Measurements from ENCODE around the gene ILF2. TPM values are rescaled to one million over a fixed set of nuclear protein-coding genes. Genes with fewer than 3 reads are reported as not detected.

Gene ILF2
- total and polyA plus RNA-seq, 2 of the 13 experiments (the other 11 are each of a cell fraction or from before 2014, with no cell fraction given): 292 to 366 TPM

DNA sequence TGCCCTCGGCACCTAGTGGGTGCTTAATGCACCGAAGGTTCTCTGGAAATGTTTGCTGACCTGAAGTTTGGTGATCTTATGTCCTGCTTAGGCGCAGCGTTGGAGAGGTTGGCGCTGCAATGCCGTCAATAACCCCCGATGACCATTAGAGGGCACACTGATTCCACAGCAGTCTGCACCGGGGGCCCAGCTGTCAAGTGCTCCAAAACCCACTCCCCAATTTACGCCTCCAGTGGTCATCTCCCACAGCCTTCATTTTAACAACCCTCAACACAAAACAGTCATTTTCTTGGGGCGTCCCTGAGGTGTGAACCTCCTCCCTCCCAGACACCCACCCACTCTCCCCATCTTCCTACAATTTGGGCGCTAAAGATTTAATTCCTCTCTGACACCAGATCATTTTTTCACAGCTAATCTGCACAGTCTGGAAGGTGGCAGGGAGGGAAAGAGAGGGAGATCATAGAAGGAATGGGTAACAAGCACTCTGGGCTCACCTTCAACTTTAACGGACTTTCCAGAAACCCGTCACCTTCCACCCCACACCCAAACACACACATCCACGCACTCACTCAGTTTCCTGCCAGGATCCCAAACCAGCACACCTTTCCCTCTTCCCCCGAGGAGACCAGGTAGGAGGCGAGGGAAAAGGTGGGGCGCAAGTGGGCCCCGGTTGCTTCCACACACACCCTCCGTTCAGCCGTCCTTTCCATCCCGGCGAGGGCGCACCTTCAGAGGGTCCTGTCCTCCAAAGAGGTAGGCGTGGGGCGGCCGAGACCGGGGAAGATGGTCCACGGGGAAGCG is 7.1 kb upstream of the ILF2 start:
- ChIA-PET POLR2A (no interaction called here), CTCF (ENCODE audit: low intra/inter-chr PET ratio, low total read pairs) (interaction anchor here (1.7 to 2.6 kb wide), 2 partner anchors 71 to 94 kb away, joined by 11 to 38 read pairs; no protein-coding TSS in a partner anchor)
- peak; percentile 82 for FAIRE-seq
- no peaks in the 10 kb centered on the region for H3K79me2 ChIP-seq (ENCODE audit: insufficient read depth, low read length)
- BruUV-seq (replicated peaks): no TSS peak
- H3K36me3 ChIP-seq (replicated peaks in 1 of 2; ENCODE audit: control insufficient read depth in 1 of 2, insufficient read depth in 2 of 2, low read length in 2 of 2): no peaks in the 10 kb centered on the region
- peak; percentile 58 for ATAC-seq
- 15% methylated on average over 19 of the region's 29 CpGs for WGBS (ENCODE audit: low lambda C conversion rate)
- in situ Hi-C loops (cut with HindIII; ENCODE audit: extremely low pct_ligation_motif_present, low pct_unique_long_range_greater_than_20kb) (loop anchor here (5.0 kb wide), 2 partner anchors 69 to 94 kb away; no protein-coding TSS in a partner anchor), intact Hi-C loops (cut with micrococcal nuclease; ENCODE audit: unreplicated experiment) (loop anchor here (1.0 to 5.0 kb wide), 4 partner anchors 71 to 309 kb away; partner anchors contain the start of gene RAB13)
- H3K4me2 ChIP-seq (ENCODE audit: low read depth, low read length): peak overlapping the region; percentile 78
- DNase-seq (ENCODE audit: low spot score): no peak
- peak overlapping the region in 2 of 3 experiments; percentile 57 to 72; a peak in 4 of 6 replicates for H3K4me3 ChIP-seq (replicated peaks in 1 of 3; ENCODE audit: insufficient read depth in 1 of 3, low read depth in 2 of 3, low read length in 3 of 3)
- H4K20me1 ChIP-seq (ENCODE audit: insufficient read depth, low read length): no peaks in the 10 kb centered on the region
- H3K9me3 ChIP-seq (ENCODE audit: low read length): no peaks in the 10 kb centered on the region
- H2AFZ ChIP-seq (ENCODE audit: low read length): no peak overlapping the region
- peaks cover 25% of the 10 kb centered on the region for H3K4me1 ChIP-seq (ENCODE audit: insufficient read depth, low read length)
- H3K27ac ChIP-seq (ENCODE audit: extremely low read length, insufficient read depth, low read length): no peak overlapping the region
- H3K9ac ChIP-seq (ENCODE audit: insufficient read depth, low read depth, low read length): no peak overlapping the region
- peaks cover 20 to 51% of the 10 kb centered on the region in 2 experiments for H3K27me3 ChIP-seq (ENCODE audit: control insufficient read depth in 1 of 2, insufficient read depth in 2 of 2, low read length in 2 of 2)
- TF ChIP-seq ZNF337 (CRISPR knock-in tag; IDR thresholded peaks at IDR 0.05; ENCODE audit: borderline replicate concordance, low read depth) (no peak), FOXP4 (CRISPR knock-in tag; IDR thresholded peaks at IDR 0.05) (no peak), ZNF333 (CRISPR knock-in tag; IDR thresholded peaks at IDR 0.05; ENCODE audit: borderline replicate concordance) (no peak), ZNF225 (CRISPR knock-in tag; IDR thresholded peaks at IDR 0.05) (no peak), SKI (IDR thresholded peaks at IDR 0.05; ENCODE audit: partially characterized antibody) (no peak), ATRX (CRISPR knock-in tag; IDR thresholded peaks at IDR 0.05; ENCODE audit: borderline replicate concordance) (no peak), PRPF4 (IDR thresholded peaks at IDR 0.05; ENCODE audit: low read depth, low read length, poor library complexity, severe bottlenecking) (no peak), CTCF (CRISPR knock-in tag; IDR thresholded peaks at IDR 0.05) (peak; percentile 92), KAT7 (CRISPR knock-in tag; IDR thresholded peaks at IDR 0.05; ENCODE audit: borderline replicate concordance) (no peak)
- TF ChIP-seq, protein P1, sequence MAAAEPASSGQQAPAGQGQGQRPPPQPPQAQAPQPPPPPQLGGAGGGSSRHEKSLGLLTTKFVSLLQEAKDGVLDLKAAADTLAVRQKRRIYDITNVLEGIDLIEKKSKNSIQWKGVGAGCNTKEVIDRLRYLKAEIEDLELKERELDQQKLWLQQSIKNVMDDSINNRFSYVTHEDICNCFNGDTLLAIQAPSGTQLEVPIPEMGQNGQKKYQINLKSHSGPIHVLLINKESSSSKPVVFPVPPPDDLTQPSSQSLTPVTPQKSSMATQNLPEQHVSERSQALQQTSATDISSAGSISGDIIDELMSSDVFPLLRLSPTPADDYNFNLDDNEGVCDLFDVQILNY (CRISPR knock-in tag; conservative IDR thresholded peaks at IDR 0.05): no peak
- TF ChIP-seq, protein P2, sequence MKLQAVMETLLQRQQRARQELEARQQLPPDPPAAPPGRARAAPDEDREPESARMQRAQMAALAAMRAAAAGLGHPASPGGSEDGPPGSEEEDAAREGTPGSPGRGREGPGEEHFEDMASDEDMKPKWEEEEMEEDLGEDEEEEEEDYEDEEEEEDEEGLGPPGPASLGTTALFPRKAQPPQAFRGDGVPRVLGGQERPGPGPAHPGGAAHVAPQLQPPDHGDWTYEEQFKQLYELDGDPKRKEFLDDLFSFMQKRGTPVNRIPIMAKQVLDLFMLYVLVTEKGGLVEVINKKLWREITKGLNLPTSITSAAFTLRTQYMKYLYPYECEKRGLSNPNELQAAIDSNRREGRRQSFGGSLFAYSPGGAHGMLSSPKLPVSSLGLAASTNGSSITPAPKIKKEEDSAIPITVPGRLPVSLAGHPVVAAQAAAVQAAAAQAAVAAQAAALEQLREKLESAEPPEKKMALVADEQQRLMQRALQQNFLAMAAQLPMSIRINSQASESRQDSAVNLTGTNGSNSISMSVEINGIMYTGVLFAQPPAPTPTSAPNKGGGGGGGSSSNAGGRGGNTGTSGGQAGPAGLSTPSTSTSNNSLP (IDR thresholded peaks at IDR 0.05; ENCODE audit: low read depth, low read length): 0 out of 2 replicates have a peak, but pooled peaks have one; percentile 11
